NCI-H748 treated with DMSO at 0.1 percent for 48 hours (cell line): Measurements from ENCODE around the gene OR4C46.
"Not testable (repeated sequence)": the region's sequence is repeated elsewhere in the genome, so short reads cannot be mapped to it uniquely, and the experiment has no call there.

Experiments
- DNase-seq: peaks from one replicate; lab custom pipeline; 2025; lab: John Stamatoyannopoulos, UW

Gene OR4C46

GRCh38 chr11:54603898-54604297, at the start of gene OR4C46:
Gene OR4C46 (minus strand): TSS chr11:54603998. CDS start chr11:54603998, 0 bp downstream.
- DNase-seq, result no peak

- not testable (repeated sequence) for DNase-seq
Observed at GRCh38 chr11:54645606-54646005, 41.8 kb upstream of the OR4C46 start.

GRCh38 chr11:54561439-54561838, 42.4 kb downstream of the OR4C46 start:
- DNase-seq, result not testable (repeated sequence)

GRCh38 chr11:54558919-54559318, 44.9 kb downstream of the OR4C46 start:
- no peak for DNase-seq

- DNase-seq, result no peak
Observed at GRCh38 chr11:54558407-54558806, 45.4 kb downstream of the OR4C46 start.
